KOPT-K1 (cell line): ENCODE measurements around the gene OBP2A.
"Not testable (repeated sequence)": the region's sequence is repeated elsewhere in the genome, so short reads cannot be mapped to it uniquely, and the experiment has no call there.

Source experiments
- H3K27ac ChIP-seq: fragments of 200-600 bp; sonication (generic); 2 replicates; pipeline ENCODE4 v1.5.1; 2016; ENCODE audit warnings: antibody characterized with exemption, mild to moderate bottlenecking, low read depth, low read length; ENCODE audit not compliant: poor library complexity, severe bottlenecking
- H3K36me3 ChIP-seq: fragments of 200-600 bp; sonication (generic); 2 replicates; pipeline ENCODE4 v1.5.1; 2017; ENCODE audit warnings: antibody characterized with exemption, mild to moderate bottlenecking, low read length, moderate library complexity; ENCODE audit not compliant: insufficient read depth
- H3K9me3 ChIP-seq: fragments of 200-600 bp; sonication (generic); 2 replicates; pipeline ENCODE4 v1.5.1; 2017; ENCODE audit warnings: antibody characterized with exemption, low read length, mild to moderate bottlenecking; ENCODE audit not compliant: insufficient read depth, poor library complexity, severe bottlenecking

The OBP2A gene

GRCh38 chr9:135506327-135507103, 39.4 kb upstream of the OBP2A start:
- Histone ChIP-seq H3K36me3 (peaks cover 37% of the 10 kb centered on the region), H3K9me3 (no peaks in the 10 kb centered on the region), H3K27ac (no peak overlapping the region)

GRCh38 chr9:135507104-135508035, 38.6 kb upstream of the OBP2A start:
- Histone ChIP-seq H3K9me3 (no peaks in the 10 kb centered on the region), H3K27ac (no peak overlapping the region), H3K36me3 (peaks cover 30% of the 10 kb centered on the region)

- Histone ChIP-seq H3K27ac (no peak overlapping the region), H3K36me3 (peaks cover 21% of the 10 kb centered on the region), H3K9me3 (no peaks in the 10 kb centered on the region)
Measured at GRCh38 chr9:135508211-135508820, 37.6 kb upstream of the OBP2A start.

GRCh38 chr9:135509458-135509857, 36.5 kb upstream of the OBP2A start:
- peaks cover 9% of the 10 kb centered on the region for H3K36me3 ChIP-seq
- H3K9me3 ChIP-seq = no peaks in the 10 kb centered on the region
- no peak overlapping the region for H3K27ac ChIP-seq

GRCh38 chr9:135512241-135512603, 33.7 kb upstream of the OBP2A start:
- H3K9me3 ChIP-seq = no peaks in the 10 kb centered on the region
- no peak overlapping the region for H3K27ac ChIP-seq
- H3K36me3 ChIP-seq = no peaks in the 10 kb centered on the region

- no peaks in the 10 kb centered on the region for H3K9me3 ChIP-seq
- no peak overlapping the region for H3K27ac ChIP-seq
- no peaks in the 10 kb centered on the region for H3K36me3 ChIP-seq
Measured at GRCh38 chr9:135512904-135513303, 33.0 kb upstream of the OBP2A start.

- no peak overlapping the region for H3K27ac ChIP-seq
- H3K9me3 ChIP-seq = no peaks in the 10 kb centered on the region
- H3K36me3 ChIP-seq = no peaks in the 10 kb centered on the region
Measured at GRCh38 chr9:135513351-135513846, 32.5 kb upstream of the OBP2A start.

- H3K27ac ChIP-seq, H3K9me3 ChIP-seq, H3K36me3 ChIP-seq: not testable (repeated sequence)
Measured at GRCh38 chr9:135513906-135514305, 32.0 kb upstream of the OBP2A start.

GRCh38 chr9:135514342-135515082, 31.4 kb upstream of the OBP2A start:
- H3K36me3 ChIP-seq = no peaks in the 10 kb centered on the region
- H3K27ac ChIP-seq = no peak overlapping the region
- H3K9me3 ChIP-seq = no peaks in the 10 kb centered on the region

- H3K36me3 ChIP-seq = no peaks in the 10 kb centered on the region
- no peak overlapping the region for H3K27ac ChIP-seq
- H3K9me3 ChIP-seq = no peaks in the 10 kb centered on the region
Measured at GRCh38 chr9:135515083-135515951, 30.6 kb upstream of the OBP2A start.

GRCh38 chr9:135516132-135516860, 29.6 kb upstream of the OBP2A start:
- Histone ChIP-seq H3K36me3 (no peaks in the 10 kb centered on the region), H3K9me3 (no peaks in the 10 kb centered on the region), H3K27ac (no peak overlapping the region)

- no peaks in the 10 kb centered on the region for H3K36me3 ChIP-seq
- H3K9me3 ChIP-seq = no peaks in the 10 kb centered on the region
- no peak overlapping the region for H3K27ac ChIP-seq
Measured at GRCh38 chr9:135517407-135517822, 28.5 kb upstream of the OBP2A start.

GRCh38 chr9:135519179-135519971, 26.6 kb upstream of the OBP2A start:
- Histone ChIP-seq H3K9me3 (no peaks in the 10 kb centered on the region), H3K36me3 (no peaks in the 10 kb centered on the region), H3K27ac (no peak overlapping the region)
